CD4-positive, alpha-beta T cell (primary cell): ENCODE data around the gene MPRIP. TPM values are rescaled to one million over a fixed set of nuclear protein-coding genes. Genes with fewer than 3 reads are reported as not detected.

ENCODE experiments used
- ATAC-seq: fragments of 200-7000 bp; cut with Tn5 transposase; one replicate; pipeline ENCODE4 v1.10.0; 2022; ENCODE audit warnings: mild to moderate bottlenecking; ENCODE audit not compliant: poor library complexity
- CTCF ChIA-PET: fragments of 350-600 bp; sonication (Branson Sonifier 250); formaldehyde crosslinking; loops from one replicate; lab custom pipeline; 2021; ENCODE audit warnings: antibody characterized with exemption, inconsistent platforms; lab: Charles Lee
- POLR2A ChIA-PET: fragments of 350-600 bp; sonication (Branson Sonifier 250); formaldehyde crosslinking; loops from one replicate; lab custom pipeline; 2021; ENCODE audit warnings: antibody characterized with exemption, inconsistent platforms; lab: Charles Lee
- DNase-seq, 14 experiments: peaks; one replicate each; pipeline ENCODE4 v3.0.0-alpha.2; 2013 to 2020; ENCODE audit warnings: mixed read lengths in 2 of 14
- H3K27ac ChIP-seq, 2 donors: one replicate each; pipeline versions ENCODE4 v1.5.1 to v1.7.0; 2013; ENCODE audit warnings: low read length in 2 of 2, low read depth in 1 of 2, mild to moderate bottlenecking in 1 of 2
- H3K27me3 ChIP-seq, 2 experiments: 1 replicate in 1 of 2; 2 replicates in 1 of 2; pipeline versions ENCODE4 v1.6.1 to v1.7.0; 2013; ENCODE audit warnings: low read length in 2 of 2, control low read depth in 1 of 2, mild to moderate bottlenecking in 1 of 2, moderate library complexity in 1 of 2; ENCODE audit not compliant: insufficient read depth in 2 of 2, control insufficient read depth in 1 of 2
- H3K36me3 ChIP-seq: one replicate; pipeline ENCODE4 v1.6.1; 2013; ENCODE audit warnings: low read length, control low read depth; ENCODE audit not compliant: insufficient read depth
- H3K4me1 ChIP-seq: one replicate; pipeline ENCODE4 v1.6.1; 2013; ENCODE audit warnings: low read length, control low read depth; ENCODE audit not compliant: insufficient read depth
- H3K4me3 ChIP-seq: one replicate; pipeline ENCODE4 v1.5.1; 2013; ENCODE audit warnings: mild to moderate bottlenecking, low read length, moderate library complexity
- H3K9me3 ChIP-seq, 2 experiments: 1 replicate in 1 of 2; 2 replicates in 1 of 2; pipeline versions ENCODE4 v1.6.1 to v1.7.0; 2013; ENCODE audit warnings: low read length in 2 of 2, mild to moderate bottlenecking in 2 of 2, control low read depth in 1 of 2, moderate library complexity in 1 of 2; ENCODE audit not compliant: control insufficient read depth in 1 of 2, insufficient read depth in 1 of 2
- H3K27ac Mint-ChIP-seq: one replicate; pipeline ENCODE4 v1.8.0; 2020; ENCODE audit warnings: mixed read lengths
- H3K27me3 Mint-ChIP-seq: one replicate; pipeline ENCODE4 v1.8.0; 2021; ENCODE audit warnings: mixed read lengths
- H3K36me3 Mint-ChIP-seq: one replicate; pipeline ENCODE4 v1.8.0; 2021; ENCODE audit warnings: low read depth, mixed read lengths
- H3K4me1 Mint-ChIP-seq: one replicate; pipeline ENCODE4 v1.8.0; 2021; ENCODE audit warnings: low read depth, mixed read lengths
- H3K4me3 Mint-ChIP-seq: one replicate; pipeline ENCODE4 v1.8.0; 2020; ENCODE audit warnings: mild to moderate bottlenecking, mixed read lengths
- H3K9me3 Mint-ChIP-seq: one replicate; pipeline ENCODE4 v1.8.0; 2020; ENCODE audit warnings: mixed read lengths
- intact Hi-C, 2 experiments: fragments of 100-400 bp; cut with DNase I in 1 of 2; cut with micrococcal nuclease in 1 of 2; formaldehyde crosslinking; loops; one replicate each; pipeline versions ENCODE4 v1.15.1 to v1.9.0; 2023 to 2025; cut with DNase I, micrococcal nuclease
- total RNA-seq, 174 experiments: library from RNA in 2 of 174; stranded (reverse) in 2 of 174; gene quantifications; one replicate each; pipeline ENCODE4 v1.2.3 and lab custom pipeline; 2021 to 2026
- TF ChIP-seq, protein P1 (sequence below): fragments of 200-600 bp; IDR thresholded peaks from one replicate; pipeline ENCODE4 v1.8.0; 2022; ENCODE audit warnings: antibody characterized with exemption, mild to moderate bottlenecking

MPRIP gene
- total RNA-seq, 2 experiments from 2014 or later: 176 to 188 TPM

DNA sequence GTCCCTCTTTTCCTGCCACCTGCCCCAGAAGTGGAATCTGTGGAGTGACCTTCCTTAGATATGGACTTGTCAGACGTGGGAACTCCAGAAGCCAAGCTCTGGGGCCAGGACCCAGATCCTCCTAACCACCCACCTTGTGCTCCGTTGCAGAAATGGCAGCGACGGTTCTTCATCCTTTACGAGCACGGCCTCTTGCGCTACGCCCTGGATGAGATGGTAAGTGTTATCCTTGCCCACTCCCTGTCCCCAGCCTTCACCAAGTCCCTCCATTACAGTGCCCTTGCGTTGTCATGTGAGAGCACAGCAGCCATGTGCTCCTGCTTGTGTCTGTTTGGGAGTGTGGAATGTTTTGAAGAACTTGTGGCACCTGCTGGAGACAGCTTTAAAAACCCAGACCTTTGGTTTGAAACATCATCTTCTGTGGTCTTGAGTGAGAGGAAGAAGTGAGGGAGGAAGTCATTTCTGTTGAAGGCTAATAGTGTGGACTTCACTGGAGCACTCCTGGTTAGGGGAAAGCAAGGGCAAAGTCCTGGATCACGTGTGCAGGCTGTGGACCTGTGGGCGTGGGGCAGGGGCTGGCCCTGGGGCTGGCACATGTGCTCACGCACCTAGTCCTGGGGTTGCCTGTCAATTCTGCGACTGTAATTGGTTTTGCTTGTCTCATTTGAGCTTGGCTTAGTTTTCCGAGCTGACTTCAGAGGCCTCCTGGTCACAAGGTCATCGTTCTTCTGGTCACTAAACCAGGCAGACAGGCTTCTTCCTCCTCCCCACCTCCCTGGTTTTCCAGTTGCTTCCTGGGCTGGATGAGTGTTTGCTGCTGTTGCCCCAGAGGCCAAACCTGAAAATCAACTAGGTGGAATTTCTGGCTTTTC, 35.8 kb downstream of the MPRIP start:
- no peaks in the 10 kb centered on the region for H3K27me3 Mint-ChIP-seq
- no peak overlapping the region for H3K27ac Mint-ChIP-seq
- no peak overlapping the region for H3K27ac ChIP-seq
- H3K36me3 ChIP-seq: peaks cover 60% of the 10 kb centered on the region
- POLR2A ChIA-PET: no interaction called here
- TF ChIP-seq, protein P1, sequence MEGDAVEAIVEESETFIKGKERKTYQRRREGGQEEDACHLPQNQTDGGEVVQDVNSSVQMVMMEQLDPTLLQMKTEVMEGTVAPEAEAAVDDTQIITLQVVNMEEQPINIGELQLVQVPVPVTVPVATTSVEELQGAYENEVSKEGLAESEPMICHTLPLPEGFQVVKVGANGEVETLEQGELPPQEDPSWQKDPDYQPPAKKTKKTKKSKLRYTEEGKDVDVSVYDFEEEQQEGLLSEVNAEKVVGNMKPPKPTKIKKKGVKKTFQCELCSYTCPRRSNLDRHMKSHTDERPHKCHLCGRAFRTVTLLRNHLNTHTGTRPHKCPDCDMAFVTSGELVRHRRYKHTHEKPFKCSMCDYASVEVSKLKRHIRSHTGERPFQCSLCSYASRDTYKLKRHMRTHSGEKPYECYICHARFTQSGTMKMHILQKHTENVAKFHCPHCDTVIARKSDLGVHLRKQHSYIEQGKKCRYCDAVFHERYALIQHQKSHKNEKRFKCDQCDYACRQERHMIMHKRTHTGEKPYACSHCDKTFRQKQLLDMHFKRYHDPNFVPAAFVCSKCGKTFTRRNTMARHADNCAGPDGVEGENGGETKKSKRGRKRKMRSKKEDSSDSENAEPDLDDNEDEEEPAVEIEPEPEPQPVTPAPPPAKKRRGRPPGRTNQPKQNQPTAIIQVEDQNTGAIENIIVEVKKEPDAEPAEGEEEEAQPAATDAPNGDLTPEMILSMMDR: no peak
- peaks cover 15% of the 10 kb centered on the region for H3K4me1 ChIP-seq
- H3K9me3 Mint-ChIP-seq: no peaks in the 10 kb centered on the region
- intact Hi-C loops: no loop called here
- ATAC-seq: no peak
- CTCF ChIA-PET: no interaction called here
- H3K4me3 Mint-ChIP-seq: no peak overlapping the region
- DNase-seq: no peak
- H3K27me3 ChIP-seq: no peaks in the 10 kb centered on the region
- no peaks in the 10 kb centered on the region for H3K9me3 ChIP-seq
- peaks cover 35% of the 10 kb centered on the region for H3K4me1 Mint-ChIP-seq
- peaks cover 71% of the 10 kb centered on the region for H3K36me3 Mint-ChIP-seq
- H3K4me3 ChIP-seq: no peak overlapping the region

DNA sequence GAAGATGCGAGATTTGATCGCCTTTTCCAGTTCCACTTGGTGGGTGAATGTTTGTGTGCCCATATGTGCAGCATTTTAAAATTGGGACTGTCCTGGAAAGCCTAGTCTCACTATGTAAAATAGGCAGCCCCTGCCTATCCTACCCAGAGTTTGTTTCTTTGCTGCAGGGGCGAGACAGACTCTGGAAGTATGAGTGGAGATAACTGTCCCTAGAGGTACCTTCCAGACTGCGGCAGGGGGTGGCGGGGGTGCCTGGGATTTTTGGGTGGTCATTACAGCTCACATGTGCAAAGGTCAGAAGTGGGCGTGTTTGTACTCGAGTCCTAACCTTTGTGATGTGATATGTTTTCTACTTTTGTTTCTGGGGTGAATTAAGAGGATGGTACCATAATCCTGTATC, 36.6 kb downstream of the MPRIP start:
- Histone ChIP-seq H3K27ac (no peak overlapping the region), H3K27me3 (no peaks in the 10 kb centered on the region), H3K9me3 (no peaks in the 10 kb centered on the region), H3K4me1 (peaks cover 8% of the 10 kb centered on the region), H3K36me3 (peaks cover 57% of the 10 kb centered on the region), H3K4me3 (no peak overlapping the region)
- ATAC-seq: no peak
- ChIA-PET POLR2A (no interaction called here), CTCF (no interaction called here)
- Mint-ChIP-seq H3K4me3 (no peak overlapping the region), H3K4me1 (peaks cover 31% of the 10 kb centered on the region), H3K27me3 (no peaks in the 10 kb centered on the region), H3K9me3 (no peaks in the 10 kb centered on the region), H3K27ac (no peak overlapping the region), H3K36me3 (peaks cover 71% of the 10 kb centered on the region)
- no peak for DNase-seq
- intact Hi-C loops: no loop called here
- TF ChIP-seq, protein P1: no peak

DNA sequence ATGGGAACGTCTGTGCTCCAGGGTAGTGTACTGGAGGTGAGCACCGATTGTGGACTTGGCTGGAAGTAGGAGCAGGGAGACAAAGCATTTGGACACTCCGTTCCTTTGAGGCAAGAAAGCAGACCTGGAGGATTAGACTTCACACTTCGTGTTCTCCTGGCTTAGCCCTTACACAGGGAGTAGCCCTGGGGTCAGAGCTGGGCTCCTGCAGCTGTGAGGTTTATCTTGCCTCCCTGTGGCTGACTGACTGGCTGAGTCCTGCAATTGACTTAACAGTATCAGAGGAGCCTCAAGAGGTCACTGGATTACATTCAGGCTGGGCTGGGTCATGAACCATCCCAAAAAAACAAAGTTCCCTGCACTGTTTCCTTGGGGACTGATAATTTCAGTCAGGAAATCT, 37.1 kb downstream of the MPRIP start:
- Histone ChIP-seq H3K27ac (no peak overlapping the region), H3K4me3 (no peak overlapping the region), H3K9me3 (no peaks in the 10 kb centered on the region), H3K27me3 (no peaks in the 10 kb centered on the region), H3K4me1 (peaks cover 3% of the 10 kb centered on the region), H3K36me3 (peaks cover 60% of the 10 kb centered on the region)
- Mint-ChIP-seq H3K4me1 (peaks cover 26% of the 10 kb centered on the region), H3K27me3 (no peaks in the 10 kb centered on the region), H3K27ac (no peak overlapping the region), H3K36me3 (peaks cover 68% of the 10 kb centered on the region), H3K9me3 (no peaks in the 10 kb centered on the region), H3K4me3 (no peak overlapping the region)
- POLR2A ChIA-PET: no interaction called here
- intact Hi-C loops: no loop called here
- TF ChIP-seq, protein P1: no peak
- DNase-seq (no peak), ATAC-seq (no peak)
- CTCF ChIA-PET: no interaction called here
